Motor neuron (in vitro differentiated cells): ENCODE results near the gene ZNF710. TPM values are rescaled to one million over a fixed set of nuclear protein-coding genes. Genes with fewer than 3 reads are reported as not detected.
A peak's percentile ranks its signal among the peaks of the same experiment; 100 is the strongest.

Source experiments
- ATAC-seq, 8 experiments: fragments of 200-7000 bp; cut with Tn5 transposase; replicated peaks in 6 of 8; 2 replicates each; pipeline ENCODE4 v1.8.0; 2021; ENCODE audit warnings: mild to moderate bottlenecking in 8 of 8, moderate library complexity in 8 of 8
- H3K27ac ChIP-seq, 2 donors: fragments of 250-450 bp; sonication (Bioruptor Pico); 2 replicates each; pipeline ENCODE4 v1.9.0; 2021; ENCODE audit warnings: antibody characterized with exemption in 2 of 2, mild to moderate bottlenecking in 2 of 2, moderate library complexity in 1 of 2
- H3K4me1 ChIP-seq, 2 donors: fragments of 250-450 bp; sonication (Bioruptor Pico); replicated peaks in 1 of 2; 2 replicates each; pipeline ENCODE4 v1.6.1; 2021; ENCODE audit warnings: antibody characterized with exemption in 2 of 2, mild to moderate bottlenecking in 2 of 2, moderate library complexity in 1 of 2
- H3K4me3 ChIP-seq, 5 donors: fragments of 250-450 bp; sonication (Bioruptor Pico); 2 replicates each; pipeline ENCODE4 v1.9.0; 2021; ENCODE audit warnings: antibody characterized with exemption in 5 of 5, mild to moderate bottlenecking in 5 of 5, moderate library complexity in 4 of 5
- WGBS, 10 experiments: fragments of 450-650 bp; shearing (Covaris generic); methylation state at CpG; one replicate each; pipeline ENCODE4 v1.0.0; 2022; 5-methylcytosine and 5-hydroxymethylcytosine counted together
- in situ Hi-C, 9 experiments: fragments of 400-800 bp; cut with MboI; loops; one replicate each; pipeline ENCODE4 v1.15.0; 2021; ENCODE audit warnings: low sequenced_read_pairs in 9 of 9, low pct_unique_long_range_greater_than_20kb in 2 of 9; ENCODE audit not compliant: unreplicated experiment in 9 of 9
- total RNA-seq, 8 experiments: library from RNA; unstranded; fragments of 300-600 nt; gene quantifications; 2 replicates each; pipeline versions ENCODE4 v1.2.3 to v1.2.4, GENCODE V29; 2022

Gene ZNF710
- total RNA-seq, 8 experiments from 2014 or later: 4.6 to 23.0 (median 11.5) TPM

DNA sequence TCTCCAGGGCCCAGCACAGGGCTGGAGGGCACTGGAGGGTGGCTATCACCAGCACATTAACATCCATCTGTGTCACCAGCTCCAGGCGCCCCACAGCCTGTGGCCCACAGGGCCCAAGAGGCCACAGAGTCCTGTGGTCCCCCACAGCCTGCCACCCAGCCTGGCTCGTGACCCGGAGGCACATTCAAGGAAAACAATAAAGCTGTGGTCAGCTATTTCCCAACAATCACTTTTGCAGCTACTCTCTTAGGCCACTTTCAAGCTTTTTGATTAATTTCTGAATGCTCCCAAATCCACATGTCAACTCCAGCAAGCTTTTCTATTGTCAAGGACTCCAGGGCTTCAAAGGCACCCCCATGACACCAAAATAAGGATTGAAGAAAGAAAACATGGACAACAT, 84.4 kb downstream of the ZNF710 start:
- no peaks in the 10 kb centered on the region for H3K4me1 ChIP-seq
- H3K4me3 ChIP-seq: no peak overlapping the region
- no peak overlapping the region for H3K27ac ChIP-seq
- in situ Hi-C loops: loop anchor here in 3 of 9 experiments (10.0 to 25.0 kb wide), 3 partner anchors 173 to 323 kb away; partner anchors contain the start of genes MESP1 (in 3 of the 3), AP3S2 (in 1 of the 3) and ARPIN (in 1 of the 3)
- WGBS, 10 experiments: 100% methylated on average over 1 to 2 of the region's 3 CpGs; no CpG with 5 or more reads in 8 of the 10 experiments
- no peak for ATAC-seq

DNA sequence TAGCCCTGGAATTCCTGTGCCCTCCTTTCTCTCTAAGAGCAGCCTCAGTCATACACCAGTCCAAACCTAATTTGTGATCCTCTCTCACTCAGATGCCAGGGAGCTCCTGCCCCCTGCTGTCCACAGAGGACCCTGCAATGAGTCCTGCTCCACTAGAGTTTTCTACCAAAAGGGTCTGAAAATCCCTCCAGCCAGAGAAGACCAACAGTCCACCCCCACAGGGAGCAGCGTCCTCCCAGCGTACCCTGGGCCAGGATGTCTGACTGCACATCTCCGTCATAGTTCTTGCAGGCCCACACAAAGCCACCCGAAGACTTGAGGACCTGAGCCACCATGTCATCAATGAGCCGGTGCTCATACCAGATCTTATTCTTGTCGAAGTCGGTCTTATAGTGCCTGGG, 85.7 kb downstream of the ZNF710 start:
- H3K27ac ChIP-seq: no peak overlapping the region
- ATAC-seq: peak in 7 of 8 experiments; percentile 28 to 79 (median 58)
- H3K4me3 ChIP-seq: no peak overlapping the region
- in situ Hi-C loops: loop anchor here in 3 of 9 experiments (10.0 to 25.0 kb wide), 3 partner anchors 175 to 325 kb away; partner anchors contain the start of genes MESP1 (in 3 of the 3), AP3S2 (in 1 of the 3) and ARPIN (in 1 of the 3)
- H3K4me1 ChIP-seq: no peaks in the 10 kb centered on the region
- WGBS, 10 experiments: 57% methylated on average over 5 of the region's 7 CpGs; no CpG with 5 or more reads in 9 of the 10 experiments

DNA sequence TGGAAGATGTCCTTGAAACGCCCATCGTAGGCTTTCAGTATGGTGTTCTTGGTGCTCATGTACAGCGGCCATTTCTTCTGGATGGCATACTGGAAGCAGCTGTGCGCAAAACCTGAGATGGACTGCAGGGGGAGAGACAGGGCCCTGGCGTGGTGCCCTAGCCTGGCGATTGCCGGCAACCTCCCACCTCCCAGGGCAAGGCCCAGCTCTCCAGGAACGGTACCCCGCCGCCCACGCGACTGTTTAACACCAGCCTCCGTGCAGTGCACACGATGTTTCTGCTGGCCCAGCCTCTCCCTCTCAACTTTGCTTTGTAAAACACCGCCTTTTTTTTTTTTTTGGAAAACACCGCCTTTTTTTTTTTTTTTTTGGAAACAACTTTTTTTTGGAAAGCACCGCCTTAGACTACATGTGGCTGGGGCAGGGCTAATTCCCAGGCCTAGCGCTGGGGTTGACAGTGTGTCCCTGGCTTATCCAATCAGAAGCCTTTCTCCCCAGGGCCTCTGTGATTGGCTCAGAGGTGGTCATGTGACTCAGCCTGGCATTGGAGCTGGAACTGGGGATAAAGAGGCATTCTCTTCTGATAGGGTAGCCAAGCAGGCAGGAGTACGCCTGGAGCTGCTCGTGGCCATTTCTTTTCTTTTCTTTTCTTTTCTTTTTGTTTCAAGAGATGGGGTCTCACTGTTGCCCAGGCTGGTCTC, 86.5 kb downstream of the ZNF710 start:
- peak in 7 of 8 experiments; percentile 24 to 65 (median 32) for ATAC-seq
- Histone ChIP-seq H3K4me1 (no peaks in the 10 kb centered on the region), H3K4me3 (no peak overlapping the region), H3K27ac (no peak overlapping the region)
- in situ Hi-C loops: loop anchor here in 3 of 9 experiments (10.0 to 25.0 kb wide), 3 partner anchors 175 to 325 kb away; partner anchors contain the start of genes MESP1 (in 3 of the 3), AP3S2 (in 1 of the 3) and ARPIN (in 1 of the 3)
- 65 to 100% (median 87%) methylated on average over 1 to 14 of the region's 20 CpGs for WGBS, 10 experiments

DNA sequence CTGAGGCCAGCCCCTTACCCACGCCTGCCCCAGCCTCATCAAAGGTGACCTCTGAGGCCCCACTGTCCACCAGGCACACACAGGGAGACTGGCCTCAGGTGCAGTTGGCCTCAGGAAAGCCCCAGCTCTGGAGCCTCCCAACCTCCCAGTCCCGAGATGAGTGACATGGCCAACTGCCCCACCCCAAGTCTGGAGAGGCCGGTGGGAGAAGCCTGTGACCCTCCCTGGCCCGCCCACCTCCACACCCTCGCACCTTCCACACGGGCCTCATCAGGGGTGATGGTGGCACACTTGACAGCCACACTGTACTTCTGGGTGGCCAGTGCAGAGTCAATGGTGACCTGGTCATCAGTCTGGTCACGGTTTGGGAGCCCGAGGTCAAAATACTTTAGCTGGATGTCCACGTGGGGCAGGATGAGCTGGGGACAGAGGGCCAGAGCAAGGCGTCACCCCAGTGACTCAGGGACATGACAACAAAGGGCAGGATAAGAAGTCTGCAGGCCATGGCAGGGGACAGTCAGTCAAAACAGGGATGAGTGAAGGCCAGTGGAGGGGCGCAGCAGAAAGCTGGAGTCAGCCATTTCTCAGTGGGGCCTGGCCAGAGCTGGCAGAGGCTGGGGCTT, 89.2 kb downstream of the ZNF710 start:
- in situ Hi-C loops: loop anchor here in 3 of 9 experiments (25.0 kb wide), 2 partner anchors 178 to 328 kb away; partner anchors contain the start of genes MESP1 (in 3 of the 3) and ARPIN (in 1 of the 3)
- ATAC-seq: no peak
- Histone ChIP-seq H3K27ac (no peak overlapping the region), H3K4me3 (no peak overlapping the region), H3K4me1 (no peaks in the 10 kb centered on the region)
- WGBS, 10 experiments: 86 to 100% (median 100%) methylated on average over 1 to 2 of the region's 11 CpGs; no CpG with 5 or more reads in 7 of the 10 experiments

DNA sequence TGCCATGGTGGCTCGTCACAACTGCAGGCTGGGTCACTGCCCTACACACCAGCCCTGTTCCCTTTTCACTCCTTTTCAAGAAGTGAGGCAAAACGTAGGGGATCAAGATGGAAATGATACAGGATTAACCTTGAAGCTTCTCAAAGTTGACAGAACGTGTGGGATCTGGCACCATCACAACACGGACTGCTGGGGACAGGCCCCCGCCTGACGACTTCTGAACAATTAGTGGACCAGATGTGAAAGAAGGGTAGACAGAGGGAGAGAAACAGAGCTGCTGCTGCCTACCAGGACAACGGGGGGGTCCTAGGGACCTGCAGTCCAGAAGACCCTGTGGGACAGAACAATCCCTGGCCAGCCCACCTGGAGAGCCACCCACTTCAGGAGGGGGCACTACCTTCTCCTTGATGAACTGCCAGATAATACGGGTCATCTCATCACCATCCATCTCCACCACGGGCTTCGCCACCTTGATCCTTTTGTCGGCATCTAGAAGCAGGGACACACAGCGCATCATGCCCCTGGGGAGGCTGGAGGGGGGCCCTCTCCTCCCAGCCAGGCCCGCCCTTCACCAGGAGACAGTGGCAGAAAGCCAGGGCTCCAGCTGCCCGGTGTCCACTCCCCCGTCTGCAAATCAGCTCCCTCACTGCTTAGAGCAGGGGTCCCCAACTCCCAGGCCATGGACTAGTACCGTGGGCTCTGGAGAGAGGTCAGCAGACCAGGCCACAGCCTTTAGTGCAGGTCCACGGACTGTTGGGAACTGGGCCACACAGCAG, 90.2 kb downstream of the ZNF710 start:
- in situ Hi-C loops: loop anchor here in 3 of 9 experiments (25.0 kb wide), 2 partner anchors 179 to 329 kb away; partner anchors contain the start of genes MESP1 (in 3 of the 3) and ARPIN (in 1 of the 3)
- Histone ChIP-seq H3K27ac (no peak overlapping the region), H3K4me1 (no peaks in the 10 kb centered on the region), H3K4me3 (no peak overlapping the region)
- no peak for ATAC-seq
- 40 to 100% (median 83%) methylated on average over 1 to 4 of the region's 17 CpGs; no CpG with 5 or more reads in 3 of the 10 experiments for WGBS, 10 experiments

DNA sequence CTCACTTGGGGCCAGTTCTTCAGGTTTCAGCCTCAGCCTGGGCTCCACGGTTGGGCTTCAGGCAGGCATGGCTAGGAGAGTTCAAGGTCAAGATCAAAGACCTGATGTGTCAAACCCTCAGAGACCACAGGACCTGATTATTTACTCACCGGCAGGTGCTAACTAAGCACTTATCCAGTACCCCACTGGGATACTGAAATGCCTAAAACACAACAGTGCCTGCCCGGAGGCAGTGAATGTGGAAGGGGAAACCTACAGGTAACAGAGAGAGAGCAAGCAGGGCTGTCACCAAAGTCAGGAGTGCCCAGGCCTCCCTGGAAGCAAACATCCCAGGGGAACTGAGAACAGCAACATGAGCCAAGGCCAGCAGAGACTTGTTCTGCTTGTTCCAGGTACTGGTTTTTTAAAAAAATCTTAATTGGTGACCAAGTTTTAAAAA, 94.4 kb downstream of the ZNF710 start:
- in situ Hi-C loops: loop anchor here in 3 of 9 experiments (25.0 kb wide), 2 partner anchors 183 to 333 kb away; partner anchors contain the start of genes MESP1 (in 3 of the 3) and ARPIN (in 1 of the 3)
- no peak overlapping the region for H3K4me3 ChIP-seq
- no peak overlapping the region for H3K27ac ChIP-seq
- H3K4me1 ChIP-seq: peaks cover 10 to 11% of the 10 kb centered on the region in 2 donors
- WGBS, 10 experiments: 55 to 100% (median 75%) methylated on average over 1 to 3 of the region's 3 CpGs; no CpG with 5 or more reads in 3 of the 10 experiments
- ATAC-seq: no peak

DNA sequence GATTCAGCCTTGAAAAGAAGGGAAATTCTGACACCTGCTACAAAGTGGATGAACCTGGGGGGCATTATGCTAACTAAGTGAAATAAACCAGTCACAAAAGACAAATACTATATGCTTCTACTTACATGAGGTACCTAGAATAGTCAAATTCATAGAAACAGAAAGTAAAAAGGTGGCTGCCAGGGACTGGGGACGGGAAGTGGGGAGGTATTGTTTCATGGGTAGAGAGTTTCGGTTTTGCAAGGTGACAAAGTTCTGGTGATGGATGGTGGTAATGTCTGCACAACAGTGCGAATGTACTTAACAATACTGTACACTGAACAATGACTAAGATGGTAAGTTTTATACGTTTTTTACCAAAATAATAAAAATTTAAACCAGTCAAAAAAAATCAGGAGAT, 96.4 kb downstream of the ZNF710 start:
- peaks cover 16 to 18% of the 10 kb centered on the region in 2 donors for H3K4me1 ChIP-seq
- H3K27ac ChIP-seq: no peak overlapping the region
- WGBS, 10 experiments: 16 to 100% (median 65%) methylated on average over 2 to 4 of the region's 4 CpGs; no CpG with 5 or more reads in 2 of the 10 experiments
- in situ Hi-C loops: loop anchor here in 3 of 9 experiments (25.0 kb wide), 2 partner anchors 185 to 335 kb away; partner anchors contain the start of genes MESP1 (in 3 of the 3) and ARPIN (in 1 of the 3)
- no peak for ATAC-seq
- H3K4me3 ChIP-seq: no peak overlapping the region

DNA sequence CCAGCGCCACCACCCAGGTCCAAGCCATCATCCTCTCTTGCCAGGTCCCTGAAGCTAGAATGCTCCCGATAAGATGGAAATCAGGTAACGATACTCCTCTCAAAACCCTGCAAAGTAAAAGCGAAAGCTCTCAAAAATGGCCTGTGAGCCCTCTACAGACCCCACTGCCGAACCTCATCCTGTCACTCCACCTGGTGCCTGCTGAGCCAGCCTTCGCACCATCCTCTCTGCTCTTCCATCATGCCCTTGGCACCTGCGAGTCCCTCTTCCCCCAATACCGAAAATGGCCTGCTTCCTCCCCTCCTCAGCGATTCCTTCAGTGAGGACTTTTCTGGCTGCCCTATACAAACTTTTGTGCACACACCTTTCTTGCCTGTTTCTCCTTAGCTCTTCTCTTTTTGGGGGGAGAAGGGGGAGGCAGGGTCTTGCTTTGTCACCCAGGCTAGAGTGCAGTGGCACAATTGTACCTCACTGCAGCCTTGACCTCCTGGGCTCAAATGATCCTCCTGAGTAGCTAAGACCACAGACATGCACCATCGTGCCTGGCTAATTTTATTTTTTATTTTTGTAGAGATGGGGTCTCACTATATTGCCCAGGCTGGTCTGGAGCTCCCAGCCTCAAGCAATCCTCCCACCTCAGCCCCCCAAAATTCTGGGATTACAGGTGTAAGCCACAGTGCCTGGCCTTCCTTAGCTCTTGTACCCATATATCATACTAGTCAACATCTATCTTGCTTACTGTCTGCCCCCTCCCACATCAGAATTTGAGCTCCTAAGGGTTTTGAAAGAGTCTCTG, 98.1 kb downstream of the ZNF710 start:
- 75 to 100% (median 93%) methylated on average over 1 to 8 of the region's 10 CpGs; no CpG with 5 or more reads in 1 of the 10 experiments for WGBS, 10 experiments
- H3K4me1 ChIP-seq: peaks cover 16 to 18% of the 10 kb centered on the region in 2 donors
- in situ Hi-C loops: loop anchor here in 3 of 9 experiments (25.0 kb wide), 2 partner anchors 187 to 337 kb away; partner anchors contain the start of genes MESP1 (in 3 of the 3) and ARPIN (in 1 of the 3)
- ATAC-seq: no peak
- no peak overlapping the region for H3K4me3 ChIP-seq
- H3K27ac ChIP-seq: no peak overlapping the region

DNA sequence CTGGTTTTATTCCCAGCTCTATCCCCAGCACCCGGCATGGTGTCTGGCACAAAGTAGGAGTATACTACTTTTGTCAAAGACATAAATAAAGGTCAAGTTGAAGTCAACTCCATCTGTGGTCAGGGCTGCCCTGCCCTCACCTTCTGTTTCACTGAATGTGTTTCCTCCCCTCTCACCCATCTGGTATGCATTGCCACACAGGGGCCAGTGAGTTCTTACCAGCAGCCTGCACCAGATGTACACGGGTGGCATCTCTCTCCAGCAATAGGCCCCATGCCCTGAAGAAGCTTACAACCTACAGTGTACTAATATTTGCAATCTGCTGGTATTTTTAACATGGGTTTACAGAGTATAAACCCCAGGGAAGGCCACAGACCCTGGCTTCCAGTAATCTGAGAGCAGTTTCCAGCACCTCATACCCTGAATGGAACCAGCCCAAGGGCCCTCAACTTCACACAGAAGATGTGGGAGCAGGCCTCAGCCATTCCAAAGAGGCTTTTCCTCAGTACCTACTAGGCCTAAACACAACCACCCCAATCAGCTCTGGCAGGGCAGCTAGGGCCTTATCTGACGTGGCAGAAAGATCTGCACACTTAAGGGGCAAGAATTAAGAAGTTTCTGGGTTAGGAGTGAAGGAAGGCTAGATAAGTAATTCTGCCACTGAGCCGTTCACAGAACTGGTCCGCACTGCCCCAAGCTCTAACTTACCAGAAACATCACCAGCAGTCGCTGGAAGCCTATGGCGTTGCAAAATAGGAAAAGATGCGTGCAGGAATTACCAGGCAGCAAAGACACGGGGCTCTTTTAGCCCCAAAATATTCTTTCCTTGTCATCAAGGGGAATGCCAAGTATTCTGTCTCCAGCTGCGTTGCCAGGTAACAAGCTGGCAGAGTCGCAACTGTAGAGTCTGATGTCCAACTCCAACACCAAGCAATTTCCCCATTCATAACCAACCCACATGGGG, 99.0 kb downstream of the ZNF710 start:
- in situ Hi-C loops: loop anchor here in 3 of 9 experiments (25.0 kb wide), 2 partner anchors 188 to 338 kb away; partner anchors contain the start of genes MESP1 (in 3 of the 3) and ARPIN (in 1 of the 3)
- H3K4me3 ChIP-seq: peak overlapping the region in 1 of 5 donors; percentile 96
- no peak for ATAC-seq
- H3K27ac ChIP-seq: no peak overlapping the region
- whole genome bisulfite sequencing, 10 experiments: 13 to 94% (median 83%) methylated on average over 1 to 9 of the region's 11 CpGs; no CpG with 5 or more reads in 2 of the 10 experiments
- H3K4me1 ChIP-seq: peaks cover 16 to 18% of the 10 kb centered on the region in 2 donors

DNA sequence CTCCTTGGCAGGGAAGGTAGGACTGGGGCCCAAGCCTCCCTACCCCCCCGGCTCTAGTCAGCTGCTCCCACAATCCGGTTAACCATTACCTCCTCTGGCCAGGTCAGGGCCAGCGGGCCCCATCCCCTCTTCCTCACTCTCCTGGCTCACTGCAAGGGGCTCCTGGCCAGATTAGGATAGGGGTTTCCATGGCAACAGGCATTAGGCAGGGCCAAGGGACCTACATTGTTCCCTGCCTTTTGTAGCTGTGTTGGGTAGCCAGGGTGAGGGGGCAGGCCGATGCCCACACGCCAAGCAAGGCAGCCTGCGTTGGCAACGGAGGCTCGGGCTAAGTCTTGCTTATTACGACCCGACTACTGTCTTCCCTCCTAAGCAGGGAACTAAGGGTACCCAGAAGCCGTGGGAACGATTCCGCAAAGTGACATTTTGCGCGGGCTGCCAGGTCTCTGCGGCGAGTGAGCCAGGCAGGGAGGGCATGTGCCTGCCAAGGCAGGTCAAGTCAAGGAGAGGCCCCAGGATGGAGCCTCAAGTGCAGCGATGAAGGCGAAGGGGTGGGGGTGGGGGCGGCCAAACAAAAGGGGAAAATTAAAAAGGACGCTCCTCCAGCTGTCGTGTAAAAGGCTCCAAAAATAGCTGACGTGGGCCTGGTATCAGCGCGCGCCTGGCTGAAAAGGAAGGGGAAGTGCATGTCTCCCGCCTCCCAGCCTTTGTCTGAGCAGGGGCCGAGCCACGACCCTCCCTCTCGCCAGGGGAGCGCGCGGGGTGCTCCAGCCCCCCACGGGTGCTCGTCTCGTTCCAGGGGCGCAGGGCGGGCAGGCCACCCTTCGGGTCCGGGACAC, 100.2 kb downstream of the ZNF710 start:
- ATAC-seq: peak in 5 of 8 experiments; percentile 10 to 25 (median 22)
- peak overlapping the region; percentile 87 to 91 for H3K27ac ChIP-seq
- in situ Hi-C loops: no loop called here

More for the DNA sequence above, 100.2 kb downstream of the ZNF710 start:
- peaks cover 19 to 21% of the 10 kb centered on the region in 2 donors for H3K4me1 ChIP-seq
- WGBS, 10 experiments: 0 to 30% (median 9%) methylated on average over 2 to 15 of the region's 40 CpGs; no CpG with 5 or more reads in 5 of the 10 experiments
- H3K4me3 ChIP-seq: peak overlapping the region; percentile 73 to 97 (median 85)
